ENCODE measurements around the gene IGFL4. TPM values are rescaled to one million over a fixed set of nuclear protein-coding genes. Genes with fewer than 3 reads are reported as not detected.

Gene IGFL4
- total RNA-seq, 1 donor from 2014 or later = not detected

DNA sequence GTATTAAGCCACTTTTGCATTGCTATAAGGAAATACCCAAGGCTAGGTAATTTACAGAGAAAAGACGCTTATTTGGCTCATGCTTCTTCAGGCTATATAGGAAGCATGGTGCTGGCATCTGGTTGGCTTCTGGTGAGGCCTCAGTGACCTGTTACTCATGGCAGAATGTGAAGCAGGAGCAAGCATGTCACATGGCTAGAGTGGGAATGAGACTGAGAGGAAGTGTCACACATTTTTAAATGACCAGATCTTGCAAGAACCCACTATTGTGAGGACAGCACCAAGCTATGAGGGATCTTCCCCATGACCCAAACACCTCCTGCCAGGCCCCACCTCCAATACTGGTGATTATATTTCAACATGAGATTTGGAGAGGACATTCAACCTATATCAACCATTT, 25.7 kb upstream of the IGFL4 start:
- ATAC-seq (no peak), DNase-seq (ENCODE audit: missing footprints) (no peak)
- intact Hi-C loops (cut with DNase I) = no loop called here

DNA sequence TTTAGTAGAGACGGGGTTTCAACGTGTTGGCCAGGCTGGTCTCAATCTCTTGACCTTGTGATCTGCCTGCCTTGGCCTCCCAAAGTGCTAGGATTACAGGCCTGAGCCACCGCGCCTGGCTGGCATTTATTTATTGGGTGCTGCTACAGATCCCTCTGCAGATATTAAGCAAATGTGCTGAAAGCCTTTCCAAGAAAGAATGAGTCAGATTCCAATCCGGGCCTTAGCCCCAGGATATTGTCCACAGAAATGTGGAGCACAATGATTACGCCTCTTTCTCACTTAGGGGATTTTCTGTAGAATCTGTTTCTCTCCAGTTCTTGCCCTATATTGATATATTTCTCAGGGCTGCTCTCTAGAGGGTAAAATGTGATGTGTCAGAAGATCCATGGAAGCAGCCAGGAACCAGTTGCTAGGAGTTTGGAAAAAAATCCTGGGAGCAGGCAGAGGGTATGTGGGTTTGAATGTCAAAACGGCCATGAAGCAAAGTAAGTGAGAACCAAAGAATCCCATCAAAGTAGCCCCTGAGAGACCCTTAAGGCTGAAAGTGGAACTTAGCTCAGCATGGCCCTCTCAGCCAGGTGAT, 24.8 kb upstream of the IGFL4 start:
- DNase-seq (ENCODE audit: missing footprints) (no peak), ATAC-seq (no peak)
- intact Hi-C loops (cut with DNase I) = no loop called here

DNA sequence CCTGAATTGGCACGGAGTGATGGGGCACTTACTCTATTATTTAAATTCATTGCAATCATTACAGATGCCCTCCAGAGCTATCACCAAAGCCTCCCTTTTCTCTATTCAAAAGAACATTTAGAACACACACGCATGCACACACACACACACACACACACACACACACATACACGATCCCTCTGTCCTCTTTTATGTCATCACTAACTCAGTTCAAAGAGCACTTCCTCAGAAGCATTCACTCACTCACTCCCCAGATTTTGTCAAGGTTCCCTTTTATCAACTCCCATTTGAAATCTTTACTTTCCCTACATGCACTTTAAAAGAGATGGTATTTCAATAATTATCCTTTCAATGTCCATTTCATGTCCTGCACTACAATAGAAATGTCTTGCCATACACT, 22.4 kb upstream of the IGFL4 start:
- DNase-seq (ENCODE audit: missing footprints) = no peak
- no peak for ATAC-seq
- intact Hi-C loops (cut with DNase I) = no loop called here

DNA sequence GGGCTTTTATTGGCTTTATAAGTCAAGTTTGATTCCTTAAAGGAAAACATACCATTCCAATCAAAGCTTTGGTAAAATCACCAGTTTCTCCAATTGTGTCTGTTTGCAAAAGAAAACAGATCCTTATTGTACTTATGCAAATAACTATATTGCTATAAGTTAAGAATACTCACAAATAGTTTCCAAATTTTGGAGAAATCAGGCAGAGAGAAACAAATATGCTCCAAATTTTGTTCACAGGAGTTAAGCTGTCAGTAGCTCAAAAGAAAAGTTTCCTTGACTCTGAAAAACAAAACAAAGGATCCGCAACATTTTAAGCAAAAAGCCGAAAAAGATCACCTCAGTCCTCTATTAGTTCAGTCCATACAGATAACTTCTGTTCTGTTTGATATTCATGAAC, 19.2 kb upstream of the IGFL4 start:
- intact Hi-C loops (cut with DNase I) = no loop called here
- DNase-seq (ENCODE audit: missing footprints) = no peak
- no peak for ATAC-seq

DNA sequence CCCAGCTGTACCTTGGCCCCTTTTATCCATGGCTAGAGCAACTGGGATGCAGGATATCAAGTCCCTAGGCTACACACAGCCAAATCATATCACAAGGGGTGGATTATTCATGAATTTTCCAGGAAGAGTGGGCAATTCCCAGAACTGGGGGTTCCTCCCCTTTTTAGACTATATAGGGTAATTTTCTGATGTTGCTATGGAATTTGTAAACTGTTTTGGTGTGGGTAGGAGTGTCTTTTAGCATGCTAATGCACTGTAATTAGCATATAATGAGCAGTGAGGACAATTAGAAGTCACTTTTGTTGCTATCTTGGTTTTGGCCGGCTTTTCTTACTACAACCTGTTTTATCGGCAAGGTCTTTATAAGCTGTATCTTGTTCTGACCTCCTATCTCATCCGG, 18.0 kb upstream of the IGFL4 start:
- ATAC-seq (no peak), DNase-seq (ENCODE audit: missing footprints) (no peak)
- intact Hi-C loops (cut with DNase I) = no loop called here

DNA sequence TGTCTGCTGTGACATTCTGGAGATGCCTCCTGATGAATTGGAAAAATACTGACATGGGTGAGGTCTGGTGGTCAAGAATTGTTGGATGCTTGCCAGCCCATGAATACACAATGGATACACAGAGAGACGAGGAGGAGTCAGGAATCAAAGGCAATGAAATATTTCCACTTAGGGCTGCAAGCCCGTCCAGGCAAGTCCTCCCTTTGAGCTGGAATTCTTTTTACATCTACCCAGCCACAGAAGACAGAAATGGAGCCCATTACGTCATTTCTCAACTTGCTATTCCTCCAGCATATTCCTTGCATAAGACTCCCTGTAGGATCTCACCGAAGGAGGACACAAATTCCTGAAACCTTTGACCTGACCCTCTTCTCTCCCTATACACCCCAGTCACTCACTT, 15.7 kb upstream of the IGFL4 start:
- ATAC-seq (no peak), DNase-seq (ENCODE audit: missing footprints) (no peak)
- intact Hi-C loops (cut with DNase I) = no loop called here

DNA sequence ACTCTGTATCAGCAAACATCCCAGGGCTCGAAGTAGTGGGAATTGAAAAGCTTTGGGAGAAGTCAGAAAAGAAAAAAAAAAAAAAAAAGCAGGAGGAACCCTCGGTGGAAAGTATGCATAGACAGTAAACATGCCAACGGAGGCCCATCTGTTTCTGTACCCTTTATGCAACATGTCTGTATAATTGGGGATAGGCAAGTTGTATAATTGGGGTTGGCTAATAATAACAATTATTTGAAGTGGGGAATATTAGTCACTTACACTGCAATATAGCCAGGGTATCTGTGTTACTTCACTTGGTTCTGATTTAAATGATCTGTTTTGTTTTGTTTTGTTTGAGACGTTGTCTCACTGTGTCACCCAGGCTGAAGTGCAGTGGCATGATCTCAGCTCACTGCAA, 12.1 kb upstream of the IGFL4 start:
- DNase-seq (ENCODE audit: missing footprints) = no peak
- no peak for ATAC-seq
- intact Hi-C loops (cut with DNase I) = no loop called here

DNA sequence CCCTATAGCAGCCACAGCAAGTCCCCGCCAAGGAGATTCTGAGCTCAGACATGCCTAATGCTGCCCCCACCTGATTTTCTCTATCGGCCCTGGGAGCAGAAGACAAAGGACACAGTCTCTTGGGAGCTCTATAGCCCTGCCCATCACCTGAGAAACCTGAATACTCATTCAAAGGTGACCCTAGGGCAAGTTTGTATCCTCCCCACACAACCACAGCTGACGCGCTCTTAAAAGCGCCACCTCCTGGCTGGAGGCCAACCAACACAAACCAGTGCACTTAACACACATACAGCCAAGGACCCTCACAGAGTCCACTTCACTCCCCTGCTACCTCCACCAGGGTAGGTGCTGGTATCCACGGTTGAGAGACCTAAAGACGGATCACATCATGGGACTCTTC, 8.8 kb upstream of the IGFL4 start:
- intact Hi-C loops (cut with DNase I) = no loop called here
- DNase-seq (ENCODE audit: missing footprints) = no peak
- no peak for ATAC-seq

DNA sequence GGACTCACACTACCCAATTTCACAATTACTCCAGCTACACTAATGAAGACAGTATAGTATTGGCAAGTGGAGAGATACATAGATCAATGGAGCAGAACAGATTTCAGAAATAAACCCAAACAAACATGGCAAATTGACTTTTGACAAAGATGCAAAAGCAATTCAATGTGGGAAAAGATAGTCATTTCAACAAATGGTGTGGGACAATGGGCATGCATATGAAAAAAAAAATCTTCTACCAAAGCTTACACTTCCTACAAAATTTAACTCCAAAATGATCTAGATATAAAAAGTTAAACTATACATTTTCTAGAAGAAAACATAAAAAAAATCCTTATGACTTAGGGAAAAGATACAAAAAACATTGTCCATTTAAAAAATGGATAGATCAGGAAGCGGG, 2.7 kb upstream of the IGFL4 start:
- ATAC-seq = no peak

DNA sequence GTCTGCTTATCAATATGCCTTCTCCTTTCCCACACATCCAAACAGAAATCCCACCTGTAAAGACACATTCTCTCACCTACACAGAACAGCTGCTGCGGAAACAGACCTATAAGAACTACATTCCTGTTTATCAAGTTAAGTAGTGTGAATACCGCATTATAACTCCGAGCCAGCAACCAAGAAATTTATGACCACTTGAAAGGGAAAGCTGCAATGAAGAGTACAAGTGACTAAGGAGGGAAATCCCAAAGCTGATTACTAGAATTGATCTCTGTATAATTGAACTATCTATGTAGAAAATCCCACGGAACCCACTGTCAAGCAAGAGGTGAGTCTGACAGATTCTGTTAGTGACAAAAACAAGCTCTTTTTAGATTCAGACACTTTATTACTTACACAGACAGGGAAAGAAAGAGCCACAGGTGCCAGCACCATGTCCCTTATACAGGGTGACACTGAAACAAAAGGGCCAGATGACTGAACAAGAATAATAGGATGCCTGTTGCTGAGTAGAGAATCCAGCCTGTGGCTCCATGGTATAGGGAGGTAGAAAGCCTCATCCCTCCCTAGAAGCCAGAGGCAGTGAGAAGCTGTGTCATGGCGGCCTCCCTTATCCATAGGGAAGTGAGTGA, 1.6 kb upstream of the IGFL4 start:
- DNase-seq (ENCODE audit: missing footprints) = no peak
- intact Hi-C loops (cut with DNase I) = no loop called here
- no peak for ATAC-seq

More for the DNA sequence above, 2.7 kb upstream of the IGFL4 start:
- no peak for DNase-seq (ENCODE audit: missing footprints)
- intact Hi-C loops (cut with DNase I) = no loop called here

DNA sequence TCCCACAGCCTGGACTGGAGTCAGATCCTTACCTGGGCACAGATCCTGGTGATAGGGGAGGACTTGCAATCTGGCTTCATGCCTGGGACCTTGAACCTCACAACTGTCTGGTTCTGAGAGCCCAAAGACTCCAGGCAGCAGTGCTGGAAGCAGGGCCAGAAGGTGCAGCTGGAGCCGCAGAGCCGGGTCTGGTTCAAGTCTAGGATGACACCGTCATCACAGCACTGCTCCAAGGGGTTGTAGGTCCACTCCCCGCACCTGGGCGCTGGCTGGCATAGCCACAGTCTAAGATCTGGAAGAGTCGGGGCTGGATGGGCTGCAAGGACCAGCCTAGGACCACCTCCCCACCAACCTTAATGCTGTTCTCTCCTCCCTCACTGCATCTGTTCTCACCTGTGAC, 677 bp downstream of the IGFL4 start:
- intact Hi-C loops (cut with DNase I) = no loop called here
- ATAC-seq = no peak
- DNase-seq (ENCODE audit: missing footprints) = peak; percentile 59

DNA sequence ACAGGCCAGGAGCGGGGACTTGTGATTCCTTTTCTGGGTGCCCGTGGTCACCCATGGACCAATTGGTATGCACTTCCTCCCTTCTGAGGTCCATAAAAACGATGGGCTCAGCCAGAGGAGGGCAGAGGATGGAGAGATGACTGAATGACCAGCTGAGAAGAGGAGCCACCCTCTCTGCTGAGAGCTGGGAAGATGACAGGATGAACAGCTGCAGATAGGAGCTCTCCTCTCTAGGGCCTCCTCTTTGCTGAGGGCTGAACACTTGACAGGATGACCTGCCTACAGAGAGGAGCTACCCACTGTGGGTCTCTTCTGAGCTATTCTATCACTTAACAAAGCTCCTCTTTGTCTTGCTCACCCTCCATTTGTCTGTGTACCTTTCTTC, 4.1 kb downstream of the IGFL4 start:
- ATAC-seq = no peak
- intact Hi-C loops (cut with DNase I) = no loop called here
- no peak for DNase-seq (ENCODE audit: missing footprints)

DNA sequence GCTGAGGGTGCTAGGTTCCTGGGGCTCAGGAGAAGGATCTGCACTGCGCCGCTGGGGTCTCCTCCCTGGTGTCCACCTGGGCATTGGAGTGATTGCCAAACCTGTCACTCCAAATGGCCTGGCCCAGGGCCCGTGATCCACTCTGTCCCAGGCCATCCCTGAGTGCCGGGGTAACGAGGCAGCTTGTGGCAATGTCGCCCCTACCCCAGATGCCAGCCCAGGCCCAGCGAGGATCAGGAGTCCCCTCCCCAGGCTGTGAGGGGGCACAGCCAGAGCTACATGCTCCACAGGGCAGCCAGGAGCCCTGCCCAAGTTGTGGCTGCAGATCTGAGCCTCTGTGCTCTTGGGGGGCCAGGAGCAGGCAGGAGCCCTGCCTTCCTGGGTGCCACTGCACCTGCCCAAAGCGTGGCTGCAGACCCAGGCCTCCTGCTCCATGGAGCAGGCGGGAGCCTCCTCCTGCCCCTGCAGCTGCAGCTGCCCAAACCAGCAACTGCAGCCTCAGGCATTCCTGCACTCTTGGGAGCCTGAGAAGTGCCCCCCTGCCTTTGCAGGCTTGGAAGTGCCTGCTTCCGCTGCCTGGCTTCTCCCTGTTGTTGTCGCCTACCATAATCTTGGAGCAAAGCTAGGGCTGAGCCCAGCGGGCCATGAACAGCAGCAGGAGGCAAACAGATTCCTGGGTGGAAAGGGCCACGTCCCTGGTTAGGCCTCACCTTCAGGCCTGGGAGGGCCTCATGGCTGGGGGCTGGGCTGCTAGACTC, 4.6 kb downstream of the IGFL4 start:
- intact Hi-C loops (cut with DNase I) = no loop called here
- ATAC-seq (no peak), DNase-seq (ENCODE audit: missing footprints) (no peak)

DNA sequence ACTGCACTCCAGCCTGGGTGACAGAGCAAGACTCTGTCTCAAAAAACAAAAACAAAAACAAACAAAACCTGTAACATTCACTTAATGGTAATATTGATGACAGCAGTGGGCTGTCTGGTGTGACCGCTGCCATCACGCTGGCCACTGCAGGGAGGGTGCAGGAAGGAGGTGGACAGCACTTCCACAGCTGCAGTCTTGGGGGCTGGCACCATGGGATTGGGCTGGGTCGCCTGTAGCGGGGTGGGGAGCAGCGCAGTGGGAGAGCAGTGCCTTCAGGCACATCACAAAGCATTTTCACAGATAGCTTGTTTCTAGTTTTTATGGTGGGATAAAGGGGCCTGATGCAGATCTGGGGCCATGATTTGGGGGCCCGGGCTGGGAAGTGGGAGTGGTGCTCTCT, 5.3 kb downstream of the IGFL4 start:
- ATAC-seq (no peak), DNase-seq (ENCODE audit: missing footprints) (no peak)
- intact Hi-C loops (cut with DNase I) = no loop called here

DNA sequence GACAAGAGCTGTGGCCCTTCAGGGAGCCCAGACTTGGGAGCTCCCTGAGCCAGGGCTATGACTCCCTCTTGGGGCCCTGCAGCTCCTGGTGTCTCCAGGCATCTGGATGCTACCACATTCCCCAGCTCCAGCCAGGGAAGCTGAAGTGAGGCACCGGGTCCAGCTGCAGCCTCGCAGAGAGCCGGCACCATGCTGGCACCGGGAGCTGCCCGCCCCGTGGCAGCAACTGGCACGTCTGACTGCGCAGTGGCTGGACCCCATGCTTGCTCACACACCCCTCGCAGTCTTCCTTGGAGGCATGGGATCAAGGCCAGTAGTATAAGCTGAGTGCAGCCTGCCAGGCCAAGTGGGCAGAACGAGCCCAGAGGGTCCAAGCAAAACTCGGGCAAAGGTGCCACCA, 7.4 kb downstream of the IGFL4 start:
- ATAC-seq = no peak
- intact Hi-C loops (cut with DNase I) = no loop called here
- DNase-seq (ENCODE audit: missing footprints) = no peak

DNA sequence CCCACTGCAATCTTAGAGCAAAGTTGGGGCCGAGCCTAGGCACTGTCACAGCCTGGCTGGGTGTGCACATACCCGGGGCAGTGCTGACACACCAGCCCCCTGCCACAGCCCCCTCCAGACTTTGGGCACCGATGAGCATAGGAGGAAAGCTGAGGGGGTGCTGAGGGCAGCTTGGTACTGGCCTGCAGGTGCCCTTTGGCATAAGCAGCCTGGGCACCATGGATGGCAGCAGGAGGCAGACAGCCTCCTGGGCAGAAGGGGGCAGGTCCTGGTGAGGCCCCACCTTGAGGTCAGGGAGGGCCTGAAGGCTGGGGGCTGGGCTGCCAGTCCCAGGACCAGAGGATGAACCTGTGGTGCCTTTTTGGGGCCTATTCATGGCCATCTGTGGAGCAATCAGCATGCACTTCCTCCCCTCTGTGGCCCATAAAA, 8.2 kb downstream of the IGFL4 start:
- no peak for DNase-seq (ENCODE audit: missing footprints)
- ATAC-seq = no peak
- intact Hi-C loops (cut with DNase I) = no loop called here

DNA sequence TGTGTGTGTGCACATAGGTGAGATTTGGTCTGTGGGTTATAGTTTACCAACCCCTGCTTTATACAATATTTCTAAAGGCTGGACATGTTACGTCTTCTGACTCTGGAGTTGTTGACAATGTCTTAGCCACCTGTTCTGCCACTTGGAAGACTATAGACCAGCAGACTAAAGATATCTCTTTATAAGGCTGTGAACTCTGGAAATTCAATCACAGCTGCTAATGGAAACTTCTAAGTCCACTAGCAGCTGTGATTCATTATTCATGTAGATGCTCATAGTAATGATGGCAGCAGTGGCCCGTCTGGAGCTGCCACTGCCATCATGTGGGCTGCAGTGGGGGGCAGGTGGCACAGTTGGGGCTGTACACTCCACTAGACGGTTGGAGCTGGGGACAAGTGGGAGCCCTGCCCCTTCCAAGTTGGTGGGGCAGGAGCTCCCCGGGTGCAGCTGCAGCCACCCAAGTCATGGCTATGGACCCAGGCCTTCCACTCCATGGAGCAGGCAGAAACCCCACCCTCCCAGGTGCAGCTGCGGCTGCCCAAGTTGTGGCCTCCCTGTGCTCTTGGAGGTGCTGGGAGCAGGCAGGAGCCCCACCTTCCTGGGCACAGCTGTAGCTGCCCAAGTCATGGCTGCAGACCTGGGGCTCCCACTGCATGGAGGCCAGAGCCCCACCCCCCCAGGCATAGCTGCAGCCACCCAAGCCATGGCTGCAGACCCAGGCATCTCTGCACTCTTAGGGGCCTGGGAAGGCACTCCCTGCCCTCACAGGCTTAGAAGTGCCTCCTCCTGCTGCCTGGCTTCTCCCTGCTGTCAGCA, 8.8 kb downstream of the IGFL4 start:
- no peak for DNase-seq (ENCODE audit: missing footprints)

DNA sequence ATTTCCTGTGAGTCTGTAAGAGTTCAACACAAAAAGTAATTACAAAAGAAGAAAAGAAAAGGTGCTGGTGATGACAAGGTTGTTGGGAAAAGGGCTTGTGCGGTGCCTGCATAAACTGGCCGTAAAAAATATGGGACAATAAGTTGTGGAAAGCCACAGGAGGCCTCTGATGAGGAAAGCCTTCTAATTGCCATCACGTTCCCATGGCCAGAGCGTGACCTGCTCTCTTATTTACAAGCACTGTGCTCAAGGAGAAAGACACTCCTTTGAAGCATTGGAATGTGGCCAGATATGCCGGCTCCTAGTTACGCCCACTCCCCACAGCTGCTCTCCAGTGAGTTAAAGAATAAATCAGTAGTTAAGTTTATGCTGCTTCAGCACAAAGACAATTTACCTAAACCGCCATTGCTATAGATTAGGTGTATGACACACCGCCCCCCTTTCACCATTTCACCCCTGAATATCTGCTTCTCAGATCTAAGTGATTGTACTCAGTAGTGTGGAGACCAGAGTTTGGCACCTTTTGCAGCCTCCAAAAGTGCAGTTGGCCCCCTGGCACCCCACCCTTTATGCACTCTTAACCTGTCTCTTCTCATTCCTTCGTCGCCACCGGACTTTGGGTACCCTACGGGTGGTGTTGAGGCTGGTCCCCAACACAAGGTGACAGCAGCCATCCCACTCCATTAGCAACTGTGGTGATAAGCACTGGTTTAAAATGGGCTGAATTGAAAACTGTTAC, 9.8 kb downstream of the IGFL4 start:
- no peak for DNase-seq (ENCODE audit: missing footprints)
- intact Hi-C loops (cut with DNase I) = no loop called here
- no peak for ATAC-seq

More for the DNA sequence above, 8.8 kb downstream of the IGFL4 start:
- no peak for ATAC-seq
- intact Hi-C loops (cut with DNase I) = no loop called here

DNA sequence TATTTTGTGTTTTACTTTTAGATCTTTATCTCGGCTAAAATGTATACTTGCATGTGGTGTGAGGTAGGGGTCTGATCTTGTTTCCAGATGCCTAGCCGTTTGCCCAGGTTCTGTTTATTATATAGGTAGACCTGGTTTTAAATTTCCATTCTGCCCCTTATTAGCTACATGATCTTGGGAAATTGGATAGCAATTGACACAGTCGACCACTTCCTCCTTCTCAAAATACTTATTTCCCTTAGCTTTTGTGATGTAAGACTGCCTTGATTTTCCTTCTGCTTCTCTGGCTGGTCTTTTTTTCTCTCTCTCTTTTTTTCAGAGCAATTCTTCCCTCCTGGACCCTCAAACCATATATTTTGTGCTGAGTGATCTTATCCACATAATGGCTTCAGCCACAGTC, 15.0 kb downstream of the IGFL4 start:
- intact Hi-C loops (cut with DNase I) = loop anchor here (5.0 kb wide), 2 partner anchors 161 to 241 kb away; no protein-coding TSS in a partner anchor
- no peak for ATAC-seq
- DNase-seq (ENCODE audit: missing footprints) = no peak
